Esophagus squamous epithelium (tissue), 4 donors: ENCODE data around the gene SLIT1.

Source experiments
- POLR2A ChIP-seq, 4 donors: fragments of 450-650 bp; IDR thresholded peaks; one replicate each; pipeline ENCODE4 v1.6.1; 2017; ENCODE audit warnings: antibody characterized with exemption in 4 of 4, mild to moderate bottlenecking in 4 of 4, moderate library complexity in 3 of 4
- TF ChIP-seq, protein P1 (sequence below), 6 experiments: fragments of 450-650 bp in 4 of 6; fragments of 200-600 bp in 2 of 6; sonication (generic) in 2 of 6; IDR thresholded peaks; one replicate each; pipeline ENCODE4 v1.5.1; 2016 to 2019; ENCODE audit warnings: antibody characterized with exemption in 6 of 6, mild to moderate bottlenecking in 4 of 6, moderate library complexity in 4 of 6

GRCh38 chr10:97124211-97124610 lies 61.5 kb downstream of the SLIT1 start:
- no peak for TF ChIP-seq POLR2A (IDR thresholded peaks at IDR 0.05)
- TF ChIP-seq, protein P1, sequence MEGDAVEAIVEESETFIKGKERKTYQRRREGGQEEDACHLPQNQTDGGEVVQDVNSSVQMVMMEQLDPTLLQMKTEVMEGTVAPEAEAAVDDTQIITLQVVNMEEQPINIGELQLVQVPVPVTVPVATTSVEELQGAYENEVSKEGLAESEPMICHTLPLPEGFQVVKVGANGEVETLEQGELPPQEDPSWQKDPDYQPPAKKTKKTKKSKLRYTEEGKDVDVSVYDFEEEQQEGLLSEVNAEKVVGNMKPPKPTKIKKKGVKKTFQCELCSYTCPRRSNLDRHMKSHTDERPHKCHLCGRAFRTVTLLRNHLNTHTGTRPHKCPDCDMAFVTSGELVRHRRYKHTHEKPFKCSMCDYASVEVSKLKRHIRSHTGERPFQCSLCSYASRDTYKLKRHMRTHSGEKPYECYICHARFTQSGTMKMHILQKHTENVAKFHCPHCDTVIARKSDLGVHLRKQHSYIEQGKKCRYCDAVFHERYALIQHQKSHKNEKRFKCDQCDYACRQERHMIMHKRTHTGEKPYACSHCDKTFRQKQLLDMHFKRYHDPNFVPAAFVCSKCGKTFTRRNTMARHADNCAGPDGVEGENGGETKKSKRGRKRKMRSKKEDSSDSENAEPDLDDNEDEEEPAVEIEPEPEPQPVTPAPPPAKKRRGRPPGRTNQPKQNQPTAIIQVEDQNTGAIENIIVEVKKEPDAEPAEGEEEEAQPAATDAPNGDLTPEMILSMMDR (IDR thresholded peaks at IDR 0.05) = no peak
